Measurements from ENCODE around the gene ITIH5. TPM values are rescaled to one million over a fixed set of nuclear protein-coding genes. Genes with fewer than 3 reads are reported as not detected.

The ITIH5 gene
- total and polyA plus RNA-seq, 2 of the 13 experiments (the other 11 are each of a cell fraction or from before 2014, with no cell fraction given): 4.7 to 8.9 TPM

DNA sequence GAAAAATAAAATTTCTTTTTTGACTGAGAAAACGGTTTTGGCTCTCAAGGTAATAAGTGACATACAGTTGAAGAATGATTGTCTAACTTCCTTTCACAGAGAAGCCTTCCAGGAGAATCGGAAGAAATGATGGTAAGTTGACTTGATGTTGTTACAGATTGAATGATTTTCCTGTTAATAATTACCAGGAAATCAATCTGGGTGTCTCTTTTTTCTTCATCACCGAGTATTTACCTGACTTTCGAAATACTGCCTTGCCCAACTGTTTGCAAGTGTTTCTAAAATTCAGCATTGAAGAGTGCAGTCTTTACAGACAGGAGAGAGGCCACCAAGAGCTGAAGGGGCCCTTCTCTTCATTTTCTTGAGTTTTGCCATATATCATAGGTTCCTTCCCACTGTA is 40.3 kb upstream of the ITIH5 start (continued):
- TF ChIP-seq, protein P1, sequence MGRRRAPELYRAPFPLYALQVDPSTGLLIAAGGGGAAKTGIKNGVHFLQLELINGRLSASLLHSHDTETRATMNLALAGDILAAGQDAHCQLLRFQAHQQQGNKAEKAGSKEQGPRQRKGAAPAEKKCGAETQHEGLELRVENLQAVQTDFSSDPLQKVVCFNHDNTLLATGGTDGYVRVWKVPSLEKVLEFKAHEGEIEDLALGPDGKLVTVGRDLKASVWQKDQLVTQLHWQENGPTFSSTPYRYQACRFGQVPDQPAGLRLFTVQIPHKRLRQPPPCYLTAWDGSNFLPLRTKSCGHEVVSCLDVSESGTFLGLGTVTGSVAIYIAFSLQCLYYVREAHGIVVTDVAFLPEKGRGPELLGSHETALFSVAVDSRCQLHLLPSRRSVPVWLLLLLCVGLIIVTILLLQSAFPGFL (CRISPR knock-in tag; IDR thresholded peaks at IDR 0.05): no peak
- TF ChIP-seq ZSCAN31 (CRISPR knock-in tag; IDR thresholded peaks at IDR 0.05; ENCODE audit: low read depth) (no peak), ZNF660 (CRISPR knock-in tag; IDR thresholded peaks at IDR 0.05; ENCODE audit: borderline replicate concordance, low read depth) (no peak), ZBTB8A (CRISPR knock-in tag; IDR thresholded peaks at IDR 0.05; ENCODE audit: borderline replicate concordance, low read depth) (no peak), ZBTB21 (CRISPR knock-in tag; IDR thresholded peaks at IDR 0.05) (no peak), RNF2 (conservative IDR thresholded peaks at IDR 0.05; ENCODE audit: low read depth) (no peak), NFKB2 (CRISPR knock-in tag; IDR thresholded peaks at IDR 0.05; ENCODE audit: borderline replicate concordance) (no peak), ZNF552 (CRISPR knock-in tag; IDR thresholded peaks at IDR 0.05; ENCODE audit: borderline replicate concordance) (no peak), KDM5A (IDR thresholded peaks at IDR 0.05; ENCODE audit: borderline replicate concordance, low read length) (0 out of 2 replicates have a peak, but pooled peaks have one; percentile 12), ZNF33A (CRISPR knock-in tag; IDR thresholded peaks at IDR 0.05; ENCODE audit: borderline replicate concordance) (no peak), FOXA3 (CRISPR knock-in tag; IDR thresholded peaks at IDR 0.05) (peak; percentile 97), ZNF572 (CRISPR knock-in tag; IDR thresholded peaks at IDR 0.05) (no peak), PHF8 (CRISPR knock-in tag; IDR thresholded peaks at IDR 0.05) (no peak), ZFP36 (IDR thresholded peaks at IDR 0.05; ENCODE audit: borderline replicate concordance, low read depth, low read length, partially characterized antibody) (no peak), ZNF747 (CRISPR knock-in tag; IDR thresholded peaks at IDR 0.05; ENCODE audit: borderline replicate concordance) (no peak; the same call in 1 of the 2 replicates), NCOR1 (IDR thresholded peaks at IDR 0.05; ENCODE audit: borderline replicate concordance, low read length) (peak; percentile 98; the same call in 1 of the 2 replicates), ZNF20 (CRISPR knock-in tag; IDR thresholded peaks at IDR 0.05) (no peak), ZNF354B (CRISPR knock-in tag; IDR thresholded peaks at IDR 0.05) (no peak), HHEX (CRISPR knock-in tag; IDR thresholded peaks at IDR 0.05) (peak; percentile 52; the same call in 1 of the 2 replicates), ZNF737 (CRISPR knock-in tag; IDR thresholded peaks at IDR 0.05; ENCODE audit: borderline replicate concordance) (no peak), ZFP1 (CRISPR knock-in tag; IDR thresholded peaks at IDR 0.05) (peak; percentile 73), ZNF234 (CRISPR knock-in tag; conservative IDR thresholded peaks at IDR 0.05) (no peak), ZNF501 (CRISPR knock-in tag; IDR thresholded peaks at IDR 0.05) (no peak), ZSCAN30 (CRISPR knock-in tag; IDR thresholded peaks at IDR 0.05) (no peak), RBM22 (optimal IDR thresholded peaks at IDR 0.05; ENCODE audit: low read length) (no peak), MYNN (CRISPR knock-in tag; IDR thresholded peaks at IDR 0.05; ENCODE audit: low read depth) (no peak)
- TF ChIP-seq, protein P2, sequence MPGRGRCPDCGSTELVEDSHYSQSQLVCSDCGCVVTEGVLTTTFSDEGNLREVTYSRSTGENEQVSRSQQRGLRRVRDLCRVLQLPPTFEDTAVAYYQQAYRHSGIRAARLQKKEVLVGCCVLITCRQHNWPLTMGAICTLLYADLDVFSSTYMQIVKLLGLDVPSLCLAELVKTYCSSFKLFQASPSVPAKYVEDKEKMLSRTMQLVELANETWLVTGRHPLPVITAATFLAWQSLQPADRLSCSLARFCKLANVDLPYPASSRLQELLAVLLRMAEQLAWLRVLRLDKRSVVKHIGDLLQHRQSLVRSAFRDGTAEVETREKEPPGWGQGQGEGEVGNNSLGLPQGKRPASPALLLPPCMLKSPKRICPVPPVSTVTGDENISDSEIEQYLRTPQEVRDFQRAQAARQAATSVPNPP (CRISPR knock-in tag; IDR thresholded peaks at IDR 0.05): no peak
- TF ChIP-seq, protein P3, sequence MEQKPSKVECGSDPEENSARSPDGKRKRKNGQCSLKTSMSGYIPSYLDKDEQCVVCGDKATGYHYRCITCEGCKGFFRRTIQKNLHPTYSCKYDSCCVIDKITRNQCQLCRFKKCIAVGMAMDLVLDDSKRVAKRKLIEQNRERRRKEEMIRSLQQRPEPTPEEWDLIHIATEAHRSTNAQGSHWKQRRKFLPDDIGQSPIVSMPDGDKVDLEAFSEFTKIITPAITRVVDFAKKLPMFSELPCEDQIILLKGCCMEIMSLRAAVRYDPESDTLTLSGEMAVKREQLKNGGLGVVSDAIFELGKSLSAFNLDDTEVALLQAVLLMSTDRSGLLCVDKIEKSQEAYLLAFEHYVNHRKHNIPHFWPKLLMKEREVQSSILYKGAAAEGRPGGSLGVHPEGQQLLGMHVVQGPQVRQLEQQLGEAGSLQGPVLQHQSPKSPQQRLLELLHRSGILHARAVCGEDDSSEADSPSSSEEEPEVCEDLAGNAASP (CRISPR knock-in tag; IDR thresholded peaks at IDR 0.05; ENCODE audit: borderline replicate concordance): peak; percentile 91
- TF ChIP-seq, protein P4, sequence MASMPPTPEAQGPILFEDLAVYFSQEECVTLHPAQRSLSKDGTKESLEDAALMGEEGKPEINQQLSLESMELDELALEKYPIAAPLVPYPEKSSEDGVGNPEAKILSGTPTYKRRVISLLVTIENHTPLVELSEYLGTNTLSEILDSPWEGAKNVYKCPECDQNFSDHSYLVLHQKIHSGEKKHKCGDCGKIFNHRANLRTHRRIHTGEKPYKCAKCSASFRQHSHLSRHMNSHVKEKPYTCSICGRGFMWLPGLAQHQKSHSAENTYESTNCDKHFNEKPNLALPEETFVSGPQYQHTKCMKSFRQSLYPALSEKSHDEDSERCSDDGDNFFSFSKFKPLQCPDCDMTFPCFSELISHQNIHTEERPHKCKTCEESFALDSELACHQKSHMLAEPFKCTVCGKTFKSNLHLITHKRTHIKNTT (CRISPR knock-in tag; IDR thresholded peaks at IDR 0.05): no peak
